NB4 (cell line): ENCODE data around the gene FTO.

Source experiments
- DNase-seq: peaks from one replicate; pipeline ENCODE4 v3.0.0; 2010; ENCODE audit warnings: low read depth
- H3K4me3 ChIP-seq: one replicate; pipeline ENCODE4 v1.5.1; 2011; ENCODE audit warnings: mild to moderate bottlenecking, low read depth, low read length, moderate library complexity
- CTCF ChIP-seq: IDR thresholded peaks from one replicate; pipeline ENCODE4 v1.5.1; 2012; ENCODE audit warnings: low read depth, low read length
- MAX ChIP-seq: IDR thresholded peaks from 2 replicates; pipeline ENCODE4 v1.6.1; 2011; ENCODE audit warnings: low read depth, low read length
- MYC ChIP-seq: IDR thresholded peaks from 2 replicates; pipeline ENCODE4 v1.6.1; 2011; ENCODE audit warnings: low read depth, low read length
- POLR2A ChIP-seq: IDR thresholded peaks from 2 replicates; pipeline ENCODE4 v1.6.1; 2011; ENCODE audit warnings: mild to moderate bottlenecking; ENCODE audit not compliant: insufficient read length; ENCODE audit errors: extremely low read depth

FTO gene

GRCh38 chr16:53998024-53998810 lies 294.3 kb downstream of the FTO start:
- H3K4me3 ChIP-seq, result no peak overlapping the region
- no peak for DNase-seq
- no peak for TF ChIP-seq POLR2A
- TF ChIP-seq CTCF, result no peak
- no peak for TF ChIP-seq MAX
- TF ChIP-seq MYC, result no peak

GRCh38 chr16:53998966-53999522 lies 295.1 kb downstream of the FTO start:
- no peak overlapping the region for H3K4me3 ChIP-seq
- no peak for TF ChIP-seq CTCF
- no peak for TF ChIP-seq MAX
- no peak for TF ChIP-seq POLR2A
- no peak for TF ChIP-seq MYC
- no peak for DNase-seq

- DNase-seq, result no peak
- no peak overlapping the region for H3K4me3 ChIP-seq
- TF ChIP-seq POLR2A (no peak), MYC (no peak), MAX (no peak), CTCF (no peak)
These were observed 295.9 kb downstream of the FTO start for GRCh38 chr16:53999841-54000240.

GRCh38 chr16:54000361-54000760 lies 296.4 kb downstream of the FTO start:
- no peak for DNase-seq
- TF ChIP-seq MAX, result no peak
- TF ChIP-seq MYC, result no peak
- TF ChIP-seq POLR2A, result no peak
- TF ChIP-seq CTCF, result no peak
- no peak overlapping the region for H3K4me3 ChIP-seq

GRCh38 chr16:54006693-54007092 lies 302.7 kb downstream of the FTO start:
- no peak for DNase-seq
- no peak for TF ChIP-seq CTCF
- no peak for TF ChIP-seq MAX
- TF ChIP-seq POLR2A, result no peak
- TF ChIP-seq MYC, result no peak
- no peak overlapping the region for H3K4me3 ChIP-seq
